K562 (cell line): Measurements from ENCODE around the gene KSR2. TPM values are rescaled to one million over a fixed set of nuclear protein-coding genes. Genes with fewer than 3 reads are reported as not detected.

ENCODE experiments used
- BHLHE40 ChIP-seq: IDR thresholded peaks from 2 replicates; pipeline ENCODE4 v1.6.1; 2011; ENCODE audit warnings: low read length, improper control_type of control experiment
- CEBPZ ChIP-seq: fragments of 150-350 bp; IDR thresholded peaks from 2 replicates; pipeline ENCODE4 v1.6.1; 2014; ENCODE audit warnings: low read depth, mild to moderate bottlenecking, low read length, borderline replicate concordance
- HOMEZ ChIP-seq: fragments of 250-450 bp; sonication (Bioruptor Pico); IDR thresholded peaks from 2 replicates; pipeline ENCODE4 v1.4.0; 2020; ENCODE audit warnings: mild to moderate bottlenecking, moderate library complexity
- ILK ChIP-seq: fragments of 450-650 bp; IDR thresholded peaks from 2 replicates; pipeline ENCODE4 v1.6.1; 2016; ENCODE audit warnings: missing genetic modification characterization, low read depth, mild to moderate bottlenecking, missing compliant biosample characterization, moderate library complexity, borderline replicate concordance
- TRIM25 ChIP-seq: fragments of 450-650 bp; IDR thresholded peaks from 2 replicates; pipeline ENCODE4 v1.7.0; 2016; ENCODE audit warnings: borderline replicate concordance
- polyA plus RNA-seq, 8 experiments: library from polyadenylated mRNA; depleted of rRNA in 4 of 8; stranded (reverse) in 5 of 8; unstranded in 3 of 8; fragments of >200 nt; fragmentation: Nextera tagmentation in 2 of 8; fragmentation: Illumina TruSeq in 1 of 8; extraction: Ambion mirVana in 2 of 8; extraction: Trizol in 1 of 8; gene quantifications; 2 replicates each; pipeline versions ENCODE4 v1.2.1 to v1.2.3, GENCODE V29; 2011 to 2014; ENCODE audit warnings: inconsistent platforms in 1 of 8, missing spikeins in 1 of 8
- total RNA-seq, 7 experiments: library from RNA; depleted of rRNA in 6 of 7; stranded (reverse); fragments of >200 nt in 6 of 7; fragmentation: Illumina TruSeq in 2 of 7; extraction: Trizol in 2 of 7; gene quantifications; 2 replicates each; pipeline versions ENCODE4 v1.2.1 to v1.2.3, GENCODE V29; 2011 to 2021; ENCODE audit warnings: low replicate concordance in 1 of 7

The KSR2 gene
- total and polyA plus RNA-seq, 9 of the 15 experiments (the other 6 are each of a cell fraction or from before 2014, with no cell fraction given) = not detected

- TF ChIP-seq TRIM25 = no peak
- TF ChIP-seq BHLHE40 = no peak
- no peak for TF ChIP-seq CEBPZ
- TF ChIP-seq ILK (tag) = no peak
- no peak for TF ChIP-seq HOMEZ (CRISPR knock-in tag)
Measured at GRCh38 chr12:117819160-117819559, 149.6 kb downstream of the KSR2 start (continued).
